ENCODE results near the gene NFIX.

DNA sequence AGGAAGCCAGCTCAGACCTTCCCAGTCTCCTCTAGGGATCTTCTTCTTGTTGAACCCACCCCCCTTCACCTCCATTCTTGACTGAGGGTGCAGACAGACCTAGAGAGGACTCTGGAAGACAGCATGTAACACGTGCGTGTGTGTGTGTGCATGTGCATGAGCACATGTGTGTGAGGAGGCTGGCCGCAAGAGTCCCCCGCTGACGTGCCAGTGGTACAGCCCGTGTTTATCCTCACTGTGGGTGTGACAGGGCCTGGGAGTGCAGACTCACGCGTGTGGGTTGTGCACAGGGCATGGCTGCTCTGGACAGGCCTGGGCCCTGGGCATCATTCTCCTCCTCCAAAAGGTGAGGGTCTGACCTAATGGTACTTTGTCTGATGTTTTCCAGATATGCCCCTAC is 81.0 kb downstream of the NFIX start:
- TF ChIP-seq, protein P1, sequence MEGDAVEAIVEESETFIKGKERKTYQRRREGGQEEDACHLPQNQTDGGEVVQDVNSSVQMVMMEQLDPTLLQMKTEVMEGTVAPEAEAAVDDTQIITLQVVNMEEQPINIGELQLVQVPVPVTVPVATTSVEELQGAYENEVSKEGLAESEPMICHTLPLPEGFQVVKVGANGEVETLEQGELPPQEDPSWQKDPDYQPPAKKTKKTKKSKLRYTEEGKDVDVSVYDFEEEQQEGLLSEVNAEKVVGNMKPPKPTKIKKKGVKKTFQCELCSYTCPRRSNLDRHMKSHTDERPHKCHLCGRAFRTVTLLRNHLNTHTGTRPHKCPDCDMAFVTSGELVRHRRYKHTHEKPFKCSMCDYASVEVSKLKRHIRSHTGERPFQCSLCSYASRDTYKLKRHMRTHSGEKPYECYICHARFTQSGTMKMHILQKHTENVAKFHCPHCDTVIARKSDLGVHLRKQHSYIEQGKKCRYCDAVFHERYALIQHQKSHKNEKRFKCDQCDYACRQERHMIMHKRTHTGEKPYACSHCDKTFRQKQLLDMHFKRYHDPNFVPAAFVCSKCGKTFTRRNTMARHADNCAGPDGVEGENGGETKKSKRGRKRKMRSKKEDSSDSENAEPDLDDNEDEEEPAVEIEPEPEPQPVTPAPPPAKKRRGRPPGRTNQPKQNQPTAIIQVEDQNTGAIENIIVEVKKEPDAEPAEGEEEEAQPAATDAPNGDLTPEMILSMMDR (optimal IDR thresholded peaks at IDR 0.05 in 1 of 3, IDR thresholded peaks at IDR 0.05 in 1 of 3, conservative IDR thresholded peaks at IDR 0.05 in 1 of 3; ENCODE audit: extremely low read depth in 1 of 3, insufficient read depth in 2 of 3, low read length in 3 of 3) = no peak
- TF ChIP-seq EZH2 (IDR thresholded peaks at IDR 0.05; ENCODE audit: low read length) = no peak
